NCI-H2196 treated with DMSO at 0.1 percent for 48 hours (cell line): ENCODE measurements around the gene TIMP2.
A peak's percentile ranks its signal among the peaks of the same experiment; 100 is the strongest.
"Not testable (repeated sequence)": the region's sequence is repeated elsewhere in the genome, so short reads cannot be mapped to it uniquely, and the experiment has no call there.

ENCODE experiments used
- DNase-seq: peaks from one replicate; lab custom pipeline; 2025; ENCODE audit not compliant: unreplicated experiment; lab: John Stamatoyannopoulos, UW

TIMP2 gene

DNA sequence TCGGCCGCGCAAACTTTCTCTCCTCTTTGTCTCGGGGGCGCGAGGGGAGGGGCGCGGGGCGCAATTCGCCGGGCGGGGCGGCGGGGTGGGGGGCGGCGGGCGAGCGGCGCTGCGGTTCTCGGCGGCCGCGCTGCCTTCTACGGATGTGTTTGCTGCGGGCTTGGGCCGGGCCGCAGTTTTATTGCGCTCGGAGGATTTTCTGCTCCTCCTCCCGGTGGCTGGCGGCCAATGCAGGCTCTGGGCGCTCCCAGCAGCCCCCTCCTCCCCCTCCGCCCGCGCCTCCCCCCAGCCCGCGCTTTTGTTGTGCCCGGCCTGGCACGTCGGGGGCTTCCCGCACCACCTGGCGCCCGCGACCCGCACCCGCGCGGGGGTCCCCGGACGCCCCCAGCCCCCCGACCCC lies at the start of gene TIMP2:
TIMP2 (minus strand) TSS at position 154 of the 400 bp plus-strand sequence. CDS start 299 bp downstream, outside the sequence.
- DNase-seq, result peak; percentile 79

DNA sequence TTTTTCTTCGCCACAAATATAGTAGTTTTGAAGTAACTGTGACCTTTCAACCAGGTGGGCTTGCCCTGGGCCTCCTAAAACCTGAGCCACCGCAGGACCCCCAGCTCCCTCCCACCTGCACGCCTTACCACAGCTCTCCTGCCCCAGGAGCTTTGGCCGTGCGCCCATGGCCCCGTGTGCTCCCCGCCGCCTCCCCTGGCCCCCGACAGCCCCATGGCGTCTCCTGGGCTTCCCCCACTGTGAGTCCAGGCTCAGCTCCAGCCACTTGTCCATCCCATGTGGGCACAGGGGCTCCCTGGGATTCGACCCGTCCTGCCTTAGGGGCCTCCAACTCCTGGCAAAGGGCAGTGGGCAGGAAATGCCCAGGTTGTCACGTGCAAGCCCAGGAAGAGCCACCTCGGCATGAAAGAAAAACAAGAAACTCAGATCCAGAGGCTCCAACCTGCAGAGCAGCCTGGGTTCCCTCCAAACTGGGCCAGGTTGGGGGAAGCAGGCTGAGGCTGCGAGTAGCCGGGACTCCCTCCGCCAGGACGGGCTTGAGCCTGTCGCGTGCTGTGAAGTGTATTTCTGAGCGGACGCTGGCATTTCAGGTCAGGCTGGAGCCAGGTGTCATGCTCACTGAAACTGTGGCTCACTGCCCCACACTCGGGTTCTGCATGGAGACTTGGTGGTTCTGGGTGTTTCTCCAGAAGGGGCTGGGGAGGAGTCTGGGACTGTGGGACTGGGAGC lies 48.8 kb upstream of the TIMP2 start:
- DNase-seq, result no peak

DNA sequence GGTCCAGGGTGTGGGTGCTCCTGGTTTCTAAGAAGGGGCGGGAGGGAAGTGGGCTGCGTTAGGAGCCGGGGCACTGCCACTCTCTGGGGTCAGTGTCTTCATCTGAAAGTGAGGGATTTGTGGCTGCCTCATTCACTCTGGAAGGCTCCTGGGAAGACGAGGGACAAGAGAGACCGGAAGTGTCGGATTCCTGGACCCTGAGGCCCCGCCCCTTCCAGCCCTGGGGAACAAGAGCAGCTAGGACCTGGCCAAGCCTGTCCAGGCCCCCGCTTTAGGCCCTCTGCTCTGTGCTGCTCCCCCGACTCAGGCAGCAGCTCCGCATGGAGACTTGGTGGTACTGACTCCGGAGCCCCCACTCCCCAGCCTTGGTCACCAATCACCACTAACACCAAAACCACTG lies 48.0 kb upstream of the TIMP2 start:
- no peak for DNase-seq

DNA sequence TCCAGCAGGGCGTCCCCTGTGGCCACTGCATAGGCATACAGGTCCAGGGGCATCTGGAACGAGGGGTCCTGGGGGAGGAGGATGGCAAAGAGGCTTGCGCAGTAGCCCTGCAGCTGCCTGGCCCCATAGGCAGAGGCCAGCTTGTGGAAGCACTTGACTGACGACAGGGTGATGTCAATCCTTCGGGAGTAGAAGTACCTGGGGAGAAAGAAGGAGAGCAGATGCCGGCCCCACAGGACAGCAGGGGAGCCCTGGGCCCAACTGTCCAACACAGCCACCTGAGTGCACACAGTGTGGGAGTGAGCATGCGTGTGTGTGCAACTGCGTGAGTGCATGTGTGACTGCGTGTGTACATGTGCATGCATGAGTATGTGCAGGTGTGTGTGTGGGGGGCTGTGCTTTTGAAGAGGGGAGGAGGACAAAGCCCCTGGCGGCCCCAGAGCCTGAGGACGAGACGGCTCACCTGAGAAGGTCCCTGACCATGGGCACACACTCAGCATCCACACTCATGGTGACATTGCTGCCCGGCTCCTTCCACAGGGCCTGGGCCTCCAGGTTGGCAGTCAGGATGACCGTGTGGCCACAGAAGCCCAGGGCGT lies 47.4 kb upstream of the TIMP2 start:
- DNase-seq, result no peak

- no peak for DNase-seq
Measured at GRCh38 chr17:78971756-78972506, 46.7 kb upstream of the TIMP2 start.

DNA sequence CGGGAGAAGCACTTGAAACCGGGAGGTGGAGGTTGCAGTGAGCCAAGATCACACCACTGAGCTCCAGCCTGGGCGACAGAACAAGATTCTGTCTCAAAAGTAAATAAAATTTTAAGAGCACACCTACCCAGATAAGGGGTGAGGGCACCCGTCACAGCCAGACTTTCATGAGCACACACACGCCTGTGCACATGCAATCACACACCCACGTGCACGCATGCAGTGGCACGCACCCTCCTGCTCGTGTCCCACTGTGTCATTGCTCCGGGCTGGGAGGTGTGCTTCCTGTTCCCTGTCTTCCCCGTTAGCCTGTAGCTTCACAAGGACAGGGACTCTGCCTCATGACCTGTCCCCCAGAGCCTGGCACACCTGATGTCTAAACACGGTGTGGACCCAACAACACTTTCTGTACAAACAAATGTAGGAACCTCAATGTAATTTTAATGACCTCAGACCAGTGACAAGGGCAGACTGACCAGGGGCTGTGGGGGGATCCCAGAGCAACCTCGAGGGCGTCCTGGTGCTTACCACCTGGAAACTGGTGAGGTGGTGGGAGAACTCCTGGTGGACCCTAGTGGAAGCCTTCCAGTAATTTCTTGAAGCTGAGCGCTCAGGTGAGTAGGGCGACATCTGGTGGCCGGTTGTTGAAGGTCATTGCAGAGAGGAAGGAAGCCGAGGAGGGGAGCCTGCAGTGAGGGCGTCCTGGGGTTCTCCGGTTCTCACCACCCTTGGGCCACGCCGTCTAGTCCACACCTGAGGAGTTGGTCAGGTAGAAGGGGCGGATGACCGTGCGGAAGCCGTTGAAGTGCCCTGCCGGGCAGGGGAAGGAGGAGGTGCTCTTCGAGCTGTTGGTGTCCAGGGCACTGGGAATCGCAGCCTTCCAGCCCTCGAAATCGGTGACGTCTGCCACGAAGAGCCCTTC lies 45.9 kb upstream of the TIMP2 start:
- DNase-seq, result peak; percentile 63

GRCh38 chr17:78969865-78970264 lies 44.7 kb upstream of the TIMP2 start:
- no peak for DNase-seq

- DNase-seq, result no peak
Measured at GRCh38 chr17:78967782-78968362, 42.7 kb upstream of the TIMP2 start.

DNA sequence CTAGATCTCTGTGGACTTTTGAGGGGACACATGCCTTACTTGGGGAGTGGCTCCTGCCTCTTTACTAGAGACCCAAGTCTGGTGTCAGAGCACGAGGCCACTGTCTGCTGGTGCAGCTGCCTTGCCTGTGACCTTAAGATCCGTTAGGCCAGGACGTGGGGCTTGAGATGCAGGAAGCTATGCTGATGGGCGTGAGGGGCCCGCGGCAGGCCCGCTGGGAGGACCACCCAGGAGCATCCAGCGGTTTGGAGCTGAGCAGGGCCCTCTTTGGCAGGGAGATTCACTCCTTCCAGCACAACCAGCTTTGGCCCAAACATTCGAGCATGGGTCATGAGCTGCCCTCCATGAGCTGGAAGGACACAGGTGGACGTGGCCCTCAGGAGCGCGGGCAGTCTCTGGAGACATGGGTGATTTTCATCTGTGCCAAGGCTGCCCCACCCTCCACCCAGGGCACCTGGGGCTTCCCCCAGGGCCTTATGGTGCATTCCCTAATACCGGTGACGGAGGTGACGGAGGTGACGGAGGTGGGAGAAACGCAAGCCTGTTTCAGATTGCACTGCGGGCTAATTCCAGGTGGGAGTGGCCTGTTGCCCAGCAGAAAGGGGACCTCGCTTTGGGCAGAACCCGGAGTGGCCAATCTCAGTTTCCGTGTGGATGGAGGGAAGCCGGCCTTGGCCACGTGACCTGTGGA lies 41.9 kb upstream of the TIMP2 start:
- no peak for DNase-seq

DNA sequence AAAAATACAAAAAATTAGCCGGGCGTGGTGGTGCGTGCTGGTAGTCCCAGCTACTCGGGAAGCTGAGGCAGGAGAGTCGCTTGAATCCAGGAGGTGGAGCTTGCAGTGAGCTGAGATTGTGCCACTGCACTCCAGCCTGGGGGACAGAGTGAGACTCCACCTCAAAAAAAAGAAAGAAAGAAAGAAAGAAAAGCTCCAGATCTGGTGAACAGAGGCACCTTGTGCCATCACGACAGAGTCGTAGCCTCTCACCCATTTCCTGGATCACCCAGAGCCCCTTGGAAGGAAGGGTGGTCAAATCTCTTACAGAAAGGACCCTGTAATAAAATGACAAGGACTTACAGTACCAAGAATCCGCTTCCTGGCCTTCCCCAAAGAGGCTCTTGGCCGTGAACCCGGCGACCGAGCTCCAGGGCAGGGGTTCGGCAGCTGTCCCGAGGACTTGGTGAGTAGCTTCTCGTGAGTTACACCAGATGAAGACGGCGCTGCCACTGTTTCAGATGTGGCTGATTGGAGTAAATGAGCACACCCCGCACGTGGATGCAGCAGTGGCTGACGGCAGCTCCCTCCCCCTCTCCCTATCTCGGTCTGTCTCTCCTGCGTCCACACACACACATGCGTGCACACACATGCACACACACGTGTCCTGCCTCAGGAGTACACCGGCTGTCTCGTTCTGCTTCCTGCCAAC lies 41.1 kb upstream of the TIMP2 start:
- no peak for DNase-seq

DNA sequence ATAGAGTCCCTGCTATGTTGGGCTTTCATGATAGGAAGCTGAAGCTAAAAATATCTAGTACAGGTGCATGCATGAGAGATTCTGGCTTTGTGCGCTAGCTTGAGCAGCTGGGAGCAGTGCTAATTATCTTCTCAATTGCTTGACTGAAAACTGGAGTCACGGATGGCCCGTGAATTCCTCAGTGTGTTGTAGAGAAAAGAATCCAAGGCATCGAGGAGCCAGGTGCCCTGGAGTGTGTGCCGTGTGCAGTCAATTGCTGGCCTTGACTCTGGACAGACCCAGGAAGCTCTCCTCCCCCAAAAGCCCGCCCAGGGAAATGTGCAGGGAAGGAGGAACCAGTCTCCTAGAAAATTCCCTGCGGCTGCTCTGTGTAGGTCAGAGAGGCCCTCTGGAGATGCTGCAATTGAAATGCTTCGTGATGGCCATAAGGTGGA lies 40.3 kb upstream of the TIMP2 start:
- DNase-seq, result peak; percentile 58

GRCh38 chr17:78963378-78963777 lies 38.2 kb upstream of the TIMP2 start:
- no peak for DNase-seq

GRCh38 chr17:78962984-78963348 lies 37.8 kb upstream of the TIMP2 start:
- not testable (repeated sequence) for DNase-seq

DNA sequence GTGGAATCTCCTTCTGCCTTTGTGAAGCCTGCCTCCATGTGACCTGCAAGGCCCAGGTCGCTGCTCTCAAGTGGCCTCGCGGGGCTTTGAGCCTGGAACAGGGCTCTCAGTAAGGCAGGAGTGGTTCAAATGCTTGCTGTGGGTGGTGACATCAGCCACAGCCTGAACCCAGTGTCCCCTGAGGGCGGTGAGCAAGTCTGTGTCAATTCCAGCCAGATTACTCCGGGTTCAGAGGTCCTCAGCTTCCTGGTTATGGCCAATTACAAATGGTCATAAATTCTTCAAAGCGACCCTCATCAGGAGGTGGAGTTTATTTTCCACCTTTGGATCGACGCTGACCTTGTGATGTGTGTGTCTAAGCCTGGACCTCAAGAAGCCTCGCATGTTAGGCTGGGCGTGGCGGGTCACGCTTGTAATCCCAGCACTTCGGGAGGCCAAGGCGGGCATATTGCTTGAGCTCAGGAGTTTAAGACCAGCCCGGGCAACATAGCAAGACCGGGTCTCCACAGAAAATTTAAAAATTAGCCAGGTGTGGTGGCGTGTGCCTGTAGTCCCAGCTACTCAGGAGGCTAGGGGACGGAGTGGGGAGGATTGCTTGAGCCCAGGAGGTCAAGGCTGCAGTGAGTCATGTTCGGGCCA lies 37.3 kb upstream of the TIMP2 start:
- no peak for DNase-seq

GRCh38 chr17:78961571-78961970 lies 36.4 kb upstream of the TIMP2 start:
- DNase-seq, result no peak

GRCh38 chr17:78960928-78961327 lies 35.7 kb upstream of the TIMP2 start:
- DNase-seq, result no peak

DNA sequence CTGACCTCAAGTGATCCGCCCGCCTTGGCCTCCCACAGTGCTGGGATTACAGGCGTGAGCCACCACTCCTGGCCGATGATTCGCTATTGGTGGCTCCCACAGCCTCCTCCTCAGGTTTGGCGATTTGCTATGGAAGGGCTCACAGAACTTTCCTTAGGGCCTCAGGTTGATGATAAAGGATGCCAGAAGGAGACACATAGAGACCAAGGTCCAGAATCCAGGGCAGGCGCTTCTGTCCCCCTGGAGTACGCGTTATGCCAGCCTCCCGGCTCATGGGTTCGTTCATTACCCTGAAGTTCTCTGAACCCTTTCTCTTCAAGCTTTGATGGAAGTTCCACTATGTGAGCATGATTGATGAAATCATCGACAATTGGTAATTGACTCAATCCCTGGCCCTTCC lies 34.6 kb upstream of the TIMP2 start:
- no peak for DNase-seq

DNA sequence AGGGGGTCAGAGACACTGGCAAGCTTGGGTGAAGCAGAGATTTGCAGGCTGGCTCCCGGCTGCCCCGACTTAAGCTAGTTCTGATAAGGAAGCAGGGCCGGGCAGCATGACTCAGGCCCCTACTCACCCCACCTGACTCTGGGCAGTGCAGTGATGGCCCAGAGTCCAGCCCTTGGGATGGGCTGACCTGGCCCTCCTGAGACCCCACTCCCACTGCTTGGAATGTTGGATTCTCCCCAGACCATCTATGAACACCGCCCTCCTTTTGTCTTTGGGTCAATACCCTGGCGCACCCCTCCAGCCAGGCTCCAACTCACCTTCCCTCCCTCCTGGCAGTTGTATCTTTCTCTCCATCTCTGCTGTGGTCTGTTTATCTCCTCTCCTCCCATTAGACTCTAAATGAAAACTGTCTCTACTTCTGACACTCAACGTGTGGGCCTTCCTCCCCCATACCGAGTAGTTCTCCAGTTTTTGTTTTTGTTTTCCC lies 33.5 kb upstream of the TIMP2 start:
- no peak for DNase-seq

DNA sequence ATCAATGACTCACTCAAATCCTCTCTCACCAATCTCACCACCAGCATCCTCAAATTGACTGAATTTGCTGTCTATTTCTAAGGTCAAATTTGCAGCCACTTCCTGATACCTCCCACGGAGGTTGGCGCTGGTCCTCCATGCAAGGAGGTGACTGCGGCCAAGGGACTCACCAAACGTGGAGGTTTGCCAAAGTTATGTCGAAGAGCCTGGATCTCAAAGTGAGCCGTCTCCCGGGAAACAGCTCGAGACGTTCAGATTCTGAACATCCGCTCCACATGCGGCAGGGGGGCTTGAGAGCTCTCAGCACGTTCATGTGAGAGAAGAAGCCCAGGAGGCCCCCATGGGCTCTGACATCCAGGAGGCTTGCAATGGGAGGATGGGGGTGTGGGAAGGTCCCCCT lies 31.9 kb upstream of the TIMP2 start:
- no peak for DNase-seq
